Measurements from ENCODE around the gene PDE1C. TPM values are rescaled to one million over a fixed set of nuclear protein-coding genes. Genes with fewer than 3 reads are reported as not detected.

Gene PDE1C
- polyA plus RNA-seq, 1 of the 3 experiments (the other 2 are of a cell fraction) = 4.6 TPM

DNA sequence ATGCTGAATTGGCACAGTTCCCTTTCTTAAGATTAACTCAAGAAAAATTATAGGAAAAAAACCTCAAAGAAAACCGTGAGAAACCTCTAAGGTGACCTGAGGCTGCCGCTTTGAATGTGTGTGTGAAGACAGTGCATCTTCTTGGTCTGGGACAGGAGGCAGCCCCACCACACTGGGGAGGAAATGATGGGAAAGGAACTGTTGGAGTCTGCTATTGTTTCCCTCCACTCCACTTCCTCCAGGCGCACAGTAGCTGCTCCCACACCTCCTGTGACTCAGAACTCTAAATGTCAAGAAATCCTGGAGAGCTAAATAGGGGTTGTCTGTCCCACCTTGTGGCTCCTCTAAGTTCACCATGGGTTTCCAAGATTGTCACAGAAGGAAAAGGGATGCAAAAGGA, 179.4 kb downstream of the PDE1C start:
- Histone ChIP-seq H2AFZ (ENCODE audit: low read depth) (0 out of 2 replicates have a peak overlapping the region, but pooled peaks have one; percentile 9), H3K27me3 (ENCODE audit: insufficient read depth) (no peaks in the 10 kb centered on the region; the same call in 1 of the 2 replicates), H3K4me1 (ENCODE audit: control insufficient read depth in 1 of 2, insufficient read depth in 2 of 2, low read depth in 1 of 2, low read length in 1 of 2) (peaks cover 0 to 2% of the 10 kb centered on the region in 2 experiments; a peak in 2 of 4 replicates), H3K27ac (ENCODE audit: low read depth in 2 of 2, low read length in 1 of 2) (no peak overlapping the region), H3K9me3 (no peaks in the 10 kb centered on the region), H3K9ac (no peak overlapping the region), H3K4me2 (no peak overlapping the region), H3K9me2 (no peaks in the 10 kb centered on the region), H3K4me3 (ENCODE audit: low read depth in 2 of 2, low read length in 1 of 2) (no peak overlapping the region), H3K79me2 (ENCODE audit: insufficient read depth) (no peaks in the 10 kb centered on the region), H3K36me3 (replicated peaks in 1 of 2; ENCODE audit: control insufficient read depth in 1 of 2, insufficient read depth in 2 of 2, low read length in 1 of 2) (no peaks in the 10 kb centered on the region), H4K20me1 (ENCODE audit: insufficient read depth) (no peaks in the 10 kb centered on the region), H3F3A (replicated peaks; ENCODE audit: insufficient read depth) (no peaks in the 10 kb centered on the region)
- CTCF ChIA-PET = no interaction called here
- WGBS (ENCODE audit: low lambda C conversion rate) = 5% methylated on average over 3 of the region's 3 CpGs
- no peak for DNase-seq
- TF ChIP-seq GATA2 (CRISPR knock-in tag; IDR thresholded peaks at IDR 0.05) (no peak), CHD2 (IDR thresholded peaks at IDR 0.05; ENCODE audit: low read length, partially characterized antibody) (no peak), USF1 (IDR thresholded peaks at IDR 0.05; ENCODE audit: borderline replicate concordance, low read depth) (no peak), MXI1 (IDR thresholded peaks at IDR 0.05; ENCODE audit: low read depth, low read length) (no peak), POLR2AphosphoS5 (IDR thresholded peaks at IDR 0.05; ENCODE audit: low read depth, low read length) (no peak), FOSL2 (IDR thresholded peaks at IDR 0.05; ENCODE audit: borderline replicate concordance, low read depth) (no peak), MEF2A (IDR thresholded peaks at IDR 0.05; ENCODE audit: borderline replicate concordance, low read depth) (no peak), ELF1 (IDR thresholded peaks at IDR 0.05) (no peak), EZH2phosphoT487 (IDR thresholded peaks at IDR 0.05; ENCODE audit: borderline replicate concordance, low read depth) (no peak)
- POLR2A ChIA-PET = no interaction called here

- no peak for TF ChIP-seq MEF2A (IDR thresholded peaks at IDR 0.05; ENCODE audit: borderline replicate concordance, low read depth)
- TF ChIP-seq SMC3 (IDR thresholded peaks at IDR 0.05; ENCODE audit: low read depth, low read length) = no peak
- TF ChIP-seq RXRA (IDR thresholded peaks at IDR 0.05; ENCODE audit: borderline replicate concordance, low read depth) = no peak
- no peak for TF ChIP-seq NFIC (IDR thresholded peaks at IDR 0.05; ENCODE audit: borderline replicate concordance)
- no peak for TF ChIP-seq NRF1 (IDR thresholded peaks at IDR 0.05; ENCODE audit: low read depth, low read length)
- TF ChIP-seq EZH2phosphoT487 (IDR thresholded peaks at IDR 0.05; ENCODE audit: borderline replicate concordance, low read depth) = no peak
- TF ChIP-seq, protein P1, sequence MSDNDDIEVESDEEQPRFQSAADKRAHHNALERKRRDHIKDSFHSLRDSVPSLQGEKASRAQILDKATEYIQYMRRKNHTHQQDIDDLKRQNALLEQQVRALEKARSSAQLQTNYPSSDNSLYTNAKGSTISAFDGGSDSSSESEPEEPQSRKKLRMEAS (IDR thresholded peaks at IDR 0.05; ENCODE audit: low read depth) = no peak
- DNase-seq = no peak
- ChIA-PET POLR2A (no interaction called here), CTCF (no interaction called here)
- no peak overlapping the region for H3K4me3 ChIP-seq (ENCODE audit: low read depth in 2 of 2, low read length in 1 of 2)
- H3K4me1 ChIP-seq (ENCODE audit: control insufficient read depth in 1 of 2, insufficient read depth in 2 of 2, low read depth in 1 of 2, low read length in 1 of 2) = peaks cover 0 to 2% of the 10 kb centered on the region in 2 experiments; a peak in 2 of 4 replicates
- H3K36me3 ChIP-seq (replicated peaks in 1 of 2; ENCODE audit: control insufficient read depth in 1 of 2, insufficient read depth in 2 of 2, low read length in 1 of 2) = no peaks in the 10 kb centered on the region
- H3K27ac ChIP-seq (ENCODE audit: low read depth in 2 of 2, low read length in 1 of 2) = no peak overlapping the region
- no peaks in the 10 kb centered on the region for H3K9me2 ChIP-seq
- WGBS (ENCODE audit: low lambda C conversion rate) = 5% methylated on average over 3 of the region's 3 CpGs
- H3K4me2 ChIP-seq = no peak overlapping the region
- no peaks in the 10 kb centered on the region for H3K79me2 ChIP-seq (ENCODE audit: insufficient read depth)
- no peaks in the 10 kb centered on the region; the same call in 1 of the 2 replicates for H3K27me3 ChIP-seq (ENCODE audit: insufficient read depth)
- H3F3A ChIP-seq (replicated peaks; ENCODE audit: insufficient read depth) = no peaks in the 10 kb centered on the region
- no peaks in the 10 kb centered on the region for H3K9me3 ChIP-seq
- no peaks in the 10 kb centered on the region for H4K20me1 ChIP-seq (ENCODE audit: insufficient read depth)
- H2AFZ ChIP-seq (ENCODE audit: low read depth) = no peak overlapping the region
- H3K9ac ChIP-seq = no peak overlapping the region
Measured at GRCh38 chr7:31890198-31890597, 180.0 kb downstream of the PDE1C start.

Data from SK-N-SH (cell line).